K562 (cell line): ENCODE results near the gene THAP9. TPM values are rescaled to one million over a fixed set of nuclear protein-coding genes. Genes with fewer than 3 reads are reported as not detected.
A peak's percentile ranks its signal among the peaks of the same experiment; 100 is the strongest.

Source experiments
- GATAD2A ChIP-seq: fragments of 450-650 bp; IDR thresholded peaks from 2 replicates; pipeline ENCODE4 v1.6.1; 2017
- HDGF ChIP-seq: fragments of 450-650 bp; IDR thresholded peaks from 2 replicates; pipeline ENCODE4 v1.6.1; 2016
- JUND ChIP-seq, 2 experiments: IDR thresholded peaks; 2 replicates in 1 of 2; 3 replicates in 1 of 2; pipeline ENCODE4 v1.6.1; 2011; ENCODE audit warnings: borderline replicate concordance in 2 of 2, low read depth in 2 of 2, low read length in 2 of 2, improper control_type of control experiment in 1 of 2, missing biosample characterization in 1 of 2, missing genetic modification characterization in 1 of 2, missing genetic modification reagents in 1 of 2
- MAFG ChIP-seq: fragments of 450-650 bp; conservative IDR thresholded peaks from 2 replicates; pipeline ENCODE4 v1.6.1; 2016; ENCODE audit warnings: missing genetic modification characterization, missing compliant biosample characterization
- RFX7 ChIP-seq: fragments of 250-450 bp; sonication (Bioruptor Pico); IDR thresholded peaks from 2 replicates; pipeline ENCODE4 v1.5.1; 2021; ENCODE audit warnings: mild to moderate bottlenecking
- SMC3 ChIP-seq: conservative IDR thresholded peaks from 2 replicates; pipeline ENCODE4 v1.6.1; 2011; ENCODE audit warnings: low read depth, low read length, improper control_type of control experiment; ENCODE audit not compliant: insufficient read depth
- STAT5B ChIP-seq: fragments of 250-450 bp; sonication (Bioruptor Pico); IDR thresholded peaks from 2 replicates; pipeline ENCODE4 v1.8.0; 2021; ENCODE audit warnings: mild to moderate bottlenecking, inconsistent platforms
- TSC22D4 ChIP-seq: fragments of 450-650 bp; IDR thresholded peaks from 2 replicates; pipeline ENCODE4 v1.6.1; 2016; ENCODE audit warnings: missing genetic modification characterization, missing biosample characterization, control low read depth
- WHSC1 ChIP-seq: IDR thresholded peaks from one replicate; pipeline ENCODE4 v1.6.1; 2012; ENCODE audit warnings: low read length, control low read depth, inconsistent platforms
- ZBTB5 ChIP-seq: fragments of 450-650 bp; IDR thresholded peaks from 2 replicates; pipeline ENCODE4 v1.6.1; 2017; ENCODE audit warnings: antibody characterized with exemption
- ZHX1 ChIP-seq: fragments of 150-350 bp; conservative IDR thresholded peaks from 2 replicates; pipeline ENCODE4 v1.6.1; 2014; ENCODE audit warnings: low read length
- ZNF140 ChIP-seq: fragments of 250-450 bp; sonication (Bioruptor Pico); IDR thresholded peaks from 2 replicates; pipeline ENCODE4 v1.8.0; 2021; ENCODE audit warnings: moderate library complexity, mild to moderate bottlenecking, inconsistent platforms
- ZNF398 ChIP-seq: fragments of 250-450 bp; sonication (Bioruptor Pico); IDR thresholded peaks from 2 replicates; pipeline ENCODE4 v1.8.0; 2021; ENCODE audit warnings: moderate library complexity, mild to moderate bottlenecking, inconsistent platforms
- ZNF76 ChIP-seq: fragments of 250-450 bp; sonication (Bioruptor Pico); IDR thresholded peaks from 2 replicates; pipeline ENCODE4 v1.4.0; 2020; ENCODE audit warnings: mild to moderate bottlenecking, moderate library complexity, borderline replicate concordance
- polyA plus RNA-seq, 8 experiments: library from polyadenylated mRNA; depleted of rRNA in 4 of 8; stranded (reverse) in 5 of 8; unstranded in 3 of 8; fragments of >200 nt; fragmentation: Nextera tagmentation in 2 of 8; fragmentation: Illumina TruSeq in 1 of 8; extraction: Ambion mirVana in 2 of 8; extraction: Trizol in 1 of 8; gene quantifications; 2 replicates each; pipeline versions ENCODE4 v1.2.1 to v1.2.3, GENCODE V29; 2011 to 2014; ENCODE audit warnings: inconsistent platforms in 1 of 8, missing spikeins in 1 of 8
- total RNA-seq, 7 experiments: library from RNA; depleted of rRNA in 6 of 7; stranded (reverse); fragments of >200 nt in 6 of 7; fragmentation: Illumina TruSeq in 2 of 7; extraction: Trizol in 2 of 7; gene quantifications; 2 replicates each; pipeline versions ENCODE4 v1.2.1 to v1.2.3, GENCODE V29; 2011 to 2021; ENCODE audit warnings: low replicate concordance in 1 of 7
- TF ChIP-seq, protein P1 (sequence below): fragments of 450-650 bp; IDR thresholded peaks from one replicate; pipeline ENCODE4 v1.6.1; 2018; ENCODE audit warnings: mild to moderate bottlenecking, moderate library complexity; ENCODE audit not compliant: partially characterized antibody
- TF ChIP-seq, protein P2 (sequence below), 3 experiments: fragments of 200-800 bp in 1 of 3; fragments of 250-450 bp in 1 of 3; fragments of 450-650 bp in 1 of 3; sonication (Bioruptor Pico) in 1 of 3; sonication (Bioruptor generic) in 1 of 3; formaldehyde crosslinking in 1 of 3; IDR thresholded peaks; 2 replicates each; pipeline versions ENCODE4 v1.6.1 to v1.8.0; 2016 to 2022; ENCODE audit warnings: mild to moderate bottlenecking in 2 of 3, missing genetic modification characterization in 2 of 3, missing compliant biosample characterization in 1 of 3, moderate library complexity in 1 of 3

The THAP9 gene
- total and polyA plus RNA-seq, 9 of the 15 experiments (the other 6 are each of a cell fraction or from before 2014, with no cell fraction given), result 3.4 to 7.0 (median 5.4) TPM

- TF ChIP-seq, protein P1, sequence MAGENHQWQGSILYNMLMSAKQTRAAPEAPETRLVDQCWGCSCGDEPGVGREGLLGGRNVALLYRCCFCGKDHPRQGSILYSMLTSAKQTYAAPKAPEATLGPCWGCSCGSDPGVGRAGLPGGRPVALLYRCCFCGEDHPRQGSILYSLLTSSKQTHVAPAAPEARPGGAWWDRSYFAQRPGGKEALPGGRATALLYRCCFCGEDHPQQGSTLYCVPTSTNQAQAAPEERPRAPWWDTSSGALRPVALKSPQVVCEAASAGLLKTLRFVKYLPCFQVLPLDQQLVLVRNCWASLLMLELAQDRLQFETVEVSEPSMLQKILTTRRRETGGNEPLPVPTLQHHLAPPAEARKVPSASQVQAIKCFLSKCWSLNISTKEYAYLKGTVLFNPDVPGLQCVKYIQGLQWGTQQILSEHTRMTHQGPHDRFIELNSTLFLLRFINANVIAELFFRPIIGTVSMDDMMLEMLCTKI, result no peak
- no peak for TF ChIP-seq JUND (IDR thresholded peaks at IDR 0.05; ENCODE audit: borderline replicate concordance, low read depth, low read length)
- TF ChIP-seq JUND (tag; IDR thresholded peaks at IDR 0.05; ENCODE audit: borderline replicate concordance, low read depth, low read length), result no peak; the same call in 2 of the 3 replicates
- no peak for TF ChIP-seq TSC22D4 (tag)
- TF ChIP-seq, protein P2, sequence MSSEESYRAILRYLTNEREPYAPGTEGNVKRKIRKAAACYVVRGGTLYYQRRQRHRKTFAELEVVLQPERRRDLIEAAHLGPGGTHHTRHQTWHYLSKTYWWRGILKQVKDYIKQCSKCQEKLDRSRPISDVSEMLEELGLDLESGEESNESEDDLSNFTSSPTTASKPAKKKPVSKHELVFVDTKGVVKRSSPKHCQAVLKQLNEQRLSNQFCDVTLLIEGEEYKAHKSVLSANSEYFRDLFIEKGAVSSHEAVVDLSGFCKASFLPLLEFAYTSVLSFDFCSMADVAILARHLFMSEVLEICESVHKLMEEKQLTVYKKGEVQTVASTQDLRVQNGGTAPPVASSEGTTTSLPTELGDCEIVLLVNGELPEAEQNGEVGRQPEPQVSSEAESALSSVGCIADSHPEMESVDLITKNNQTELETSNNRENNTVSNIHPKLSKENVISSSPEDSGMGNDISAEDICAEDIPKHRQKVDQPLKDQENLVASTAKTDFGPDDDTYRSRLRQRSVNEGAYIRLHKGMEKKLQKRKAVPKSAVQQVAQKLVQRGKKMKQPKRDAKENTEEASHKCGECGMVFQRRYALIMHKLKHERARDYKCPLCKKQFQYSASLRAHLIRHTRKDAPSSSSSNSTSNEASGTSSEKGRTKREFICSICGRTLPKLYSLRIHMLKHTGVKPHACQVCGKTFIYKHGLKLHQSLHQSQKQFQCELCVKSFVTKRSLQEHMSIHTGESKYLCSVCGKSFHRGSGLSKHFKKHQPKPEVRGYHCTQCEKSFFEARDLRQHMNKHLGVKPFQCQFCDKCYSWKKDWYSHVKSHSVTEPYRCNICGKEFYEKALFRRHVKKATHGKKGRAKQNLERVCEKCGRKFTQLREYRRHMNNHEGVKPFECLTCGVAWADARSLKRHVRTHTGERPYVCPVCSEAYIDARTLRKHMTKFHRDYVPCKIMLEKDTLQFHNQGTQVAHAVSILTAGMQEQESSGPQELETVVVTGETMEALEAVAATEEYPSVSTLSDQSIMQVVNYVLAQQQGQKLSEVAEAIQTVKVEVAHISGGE (CRISPR knock-in tag; IDR thresholded peaks at IDR 0.05), result no peak
- no peak for TF ChIP-seq ZHX1
- TF ChIP-seq ZNF76 (CRISPR knock-in tag), result no peak
- no peak for TF ChIP-seq RFX7 (CRISPR knock-in tag)
- TF ChIP-seq ZNF140 (CRISPR knock-in tag), result no peak
- 0 out of 2 replicates have a peak, but pooled peaks have one; percentile 45 for TF ChIP-seq HDGF
- no peak for TF ChIP-seq ZBTB5
- TF ChIP-seq MAFG, result 0 out of 2 replicates have a peak, but pooled peaks have one; percentile 23
- TF ChIP-seq STAT5B (CRISPR knock-in tag), result no peak
- no peak for TF ChIP-seq ZNF398 (CRISPR knock-in tag)
- TF ChIP-seq WHSC1, result no peak
- TF ChIP-seq GATAD2A, result no peak
- TF ChIP-seq SMC3, result no peak
These were observed 716 bp downstream of the THAP9 start (continued) for GRCh38 chr4:82901183-82901718.
